ENCODE results near the gene DPP10.
"Not testable (repeated sequence)": the region's sequence is repeated elsewhere in the genome, so short reads cannot be mapped to it uniquely, and the experiment has no call there.

The DPP10 gene

GRCh38 chr2:115070002-115070401 is 627.6 kb downstream of the DPP10 start:
- Histone ChIP-seq H3K27me3 (ENCODE audit: insufficient read depth, low read length) (no peaks in the 10 kb centered on the region), H3K27ac (ENCODE audit: low read depth, low read length) (no peak overlapping the region), H2AFZ (ENCODE audit: low read length, unreplicated experiment) (no peak overlapping the region), H3K79me2 (ENCODE audit: control insufficient read depth, insufficient read depth, low read length, unreplicated experiment) (no peaks in the 10 kb centered on the region), H3K36me3 (ENCODE audit: insufficient read depth, low read length) (no peaks in the 10 kb centered on the region), H3K4me1 (ENCODE audit: control insufficient read depth, insufficient read depth, low read length, unreplicated experiment) (no peaks in the 10 kb centered on the region), H3K4me3 (ENCODE audit: low read depth, low read length) (no peak overlapping the region)

- Histone ChIP-seq H3K4me1 (ENCODE audit: control insufficient read depth, insufficient read depth, low read length, unreplicated experiment) (no peaks in the 10 kb centered on the region), H3K27ac (ENCODE audit: low read depth, low read length) (no peak overlapping the region), H3K36me3 (ENCODE audit: insufficient read depth, low read length) (no peaks in the 10 kb centered on the region), H2AFZ (ENCODE audit: low read length, unreplicated experiment) (no peak overlapping the region), H3K27me3 (ENCODE audit: insufficient read depth, low read length) (no peaks in the 10 kb centered on the region), H3K4me3 (ENCODE audit: low read depth, low read length) (no peak overlapping the region), H3K79me2 (ENCODE audit: control insufficient read depth, insufficient read depth, low read length, unreplicated experiment) (no peaks in the 10 kb centered on the region)
These were observed 629.1 kb downstream of the DPP10 start for GRCh38 chr2:115071534-115071933.

GRCh38 chr2:115075800-115076199 is 633.4 kb downstream of the DPP10 start:
- H3K4me1 ChIP-seq (ENCODE audit: control insufficient read depth, insufficient read depth, low read length, unreplicated experiment) = no peaks in the 10 kb centered on the region
- no peak overlapping the region for H2AFZ ChIP-seq (ENCODE audit: low read length, unreplicated experiment)
- H3K27me3 ChIP-seq (ENCODE audit: insufficient read depth, low read length) = no peaks in the 10 kb centered on the region
- H3K36me3 ChIP-seq (ENCODE audit: insufficient read depth, low read length) = no peaks in the 10 kb centered on the region
- no peaks in the 10 kb centered on the region for H3K79me2 ChIP-seq (ENCODE audit: control insufficient read depth, insufficient read depth, low read length, unreplicated experiment)
- H3K4me3 ChIP-seq (ENCODE audit: low read depth, low read length) = no peak overlapping the region
- no peak overlapping the region for H3K27ac ChIP-seq (ENCODE audit: low read depth, low read length)

- no peaks in the 10 kb centered on the region for H3K36me3 ChIP-seq (ENCODE audit: insufficient read depth, low read length)
- H3K27me3 ChIP-seq (ENCODE audit: insufficient read depth, low read length) = no peaks in the 10 kb centered on the region
- no peak overlapping the region for H2AFZ ChIP-seq (ENCODE audit: low read length, unreplicated experiment)
- H3K4me3 ChIP-seq (ENCODE audit: low read depth, low read length) = no peak overlapping the region
- no peaks in the 10 kb centered on the region for H3K79me2 ChIP-seq (ENCODE audit: control insufficient read depth, insufficient read depth, low read length, unreplicated experiment)
- H3K4me1 ChIP-seq (ENCODE audit: control insufficient read depth, insufficient read depth, low read length, unreplicated experiment) = no peaks in the 10 kb centered on the region
- H3K27ac ChIP-seq (ENCODE audit: low read depth, low read length) = no peak overlapping the region
These were observed 635.2 kb downstream of the DPP10 start for GRCh38 chr2:115077626-115078025.

GRCh38 chr2:115083225-115083624 is 640.8 kb downstream of the DPP10 start:
- no peaks in the 10 kb centered on the region for H3K27me3 ChIP-seq (ENCODE audit: insufficient read depth, low read length)
- H3K36me3 ChIP-seq (ENCODE audit: insufficient read depth, low read length) = no peaks in the 10 kb centered on the region
- H2AFZ ChIP-seq (ENCODE audit: low read length, unreplicated experiment) = no peak overlapping the region
- H3K4me1 ChIP-seq (ENCODE audit: control insufficient read depth, insufficient read depth, low read length, unreplicated experiment) = no peaks in the 10 kb centered on the region
- no peak overlapping the region for H3K27ac ChIP-seq (ENCODE audit: low read depth, low read length)
- no peak overlapping the region for H3K4me3 ChIP-seq (ENCODE audit: low read depth, low read length)
- no peaks in the 10 kb centered on the region for H3K79me2 ChIP-seq (ENCODE audit: control insufficient read depth, insufficient read depth, low read length, unreplicated experiment)

GRCh38 chr2:115083711-115084110 is 641.3 kb downstream of the DPP10 start:
- H3K27me3 ChIP-seq (ENCODE audit: insufficient read depth, low read length) = no peaks in the 10 kb centered on the region
- H3K79me2 ChIP-seq (ENCODE audit: control insufficient read depth, insufficient read depth, low read length, unreplicated experiment) = no peaks in the 10 kb centered on the region
- no peak overlapping the region for H2AFZ ChIP-seq (ENCODE audit: low read length, unreplicated experiment)
- no peak overlapping the region for H3K27ac ChIP-seq (ENCODE audit: low read depth, low read length)
- no peak overlapping the region for H3K4me3 ChIP-seq (ENCODE audit: low read depth, low read length)
- no peaks in the 10 kb centered on the region for H3K4me1 ChIP-seq (ENCODE audit: control insufficient read depth, insufficient read depth, low read length, unreplicated experiment)
- no peaks in the 10 kb centered on the region for H3K36me3 ChIP-seq (ENCODE audit: insufficient read depth, low read length)

GRCh38 chr2:115084446-115084845 is 642.0 kb downstream of the DPP10 start:
- H3K36me3 ChIP-seq (ENCODE audit: insufficient read depth, low read length) = no peaks in the 10 kb centered on the region
- no peak overlapping the region for H2AFZ ChIP-seq (ENCODE audit: low read length, unreplicated experiment)
- H3K27me3 ChIP-seq (ENCODE audit: insufficient read depth, low read length) = no peaks in the 10 kb centered on the region
- H3K4me3 ChIP-seq (ENCODE audit: low read depth, low read length) = no peak overlapping the region
- H3K27ac ChIP-seq (ENCODE audit: low read depth, low read length) = no peak overlapping the region
- H3K4me1 ChIP-seq (ENCODE audit: control insufficient read depth, insufficient read depth, low read length, unreplicated experiment) = no peaks in the 10 kb centered on the region
- no peaks in the 10 kb centered on the region for H3K79me2 ChIP-seq (ENCODE audit: control insufficient read depth, insufficient read depth, low read length, unreplicated experiment)

GRCh38 chr2:115086051-115086620 is 643.7 kb downstream of the DPP10 start:
- not testable (repeated sequence) for H3K27ac ChIP-seq (ENCODE audit: low read depth, low read length); H3K4me1 ChIP-seq (ENCODE audit: control insufficient read depth, insufficient read depth, low read length, unreplicated experiment); H3K27me3 ChIP-seq (ENCODE audit: insufficient read depth, low read length); H3K4me3 ChIP-seq (ENCODE audit: low read depth, low read length); H3K36me3 ChIP-seq (ENCODE audit: insufficient read depth, low read length); H2AFZ ChIP-seq (ENCODE audit: low read length, unreplicated experiment); H3K79me2 ChIP-seq (ENCODE audit: control insufficient read depth, insufficient read depth, low read length, unreplicated experiment)

GRCh38 chr2:115094441-115094840 is 652.0 kb downstream of the DPP10 start:
- H3K36me3 ChIP-seq (ENCODE audit: insufficient read depth, low read length) = no peaks in the 10 kb centered on the region
- H3K27me3 ChIP-seq (ENCODE audit: insufficient read depth, low read length) = no peaks in the 10 kb centered on the region

GRCh38 chr2:115105966-115106365 is 663.5 kb downstream of the DPP10 start:
- H3K79me2 ChIP-seq (ENCODE audit: control insufficient read depth, insufficient read depth, low read length, unreplicated experiment) = no peaks in the 10 kb centered on the region
- H3K4me1 ChIP-seq (ENCODE audit: control insufficient read depth, insufficient read depth, low read length, unreplicated experiment) = no peaks in the 10 kb centered on the region
- no peak overlapping the region for H3K27ac ChIP-seq (ENCODE audit: low read depth, low read length)
- H3K4me3 ChIP-seq (ENCODE audit: low read depth, low read length) = no peak overlapping the region
- no peak overlapping the region for H2AFZ ChIP-seq (ENCODE audit: low read length, unreplicated experiment)
- H3K27me3 ChIP-seq (ENCODE audit: insufficient read depth, low read length) = no peaks in the 10 kb centered on the region
- H3K36me3 ChIP-seq (ENCODE audit: insufficient read depth, low read length) = no peaks in the 10 kb centered on the region

More at GRCh38 chr2:115094441-115094840, 652.0 kb downstream of the DPP10 start:
- no peaks in the 10 kb centered on the region for H3K79me2 ChIP-seq (ENCODE audit: control insufficient read depth, insufficient read depth, low read length, unreplicated experiment)
- H3K27ac ChIP-seq (ENCODE audit: low read depth, low read length) = no peak overlapping the region
- H3K4me3 ChIP-seq (ENCODE audit: low read depth, low read length) = no peak overlapping the region
- H3K4me1 ChIP-seq (ENCODE audit: control insufficient read depth, insufficient read depth, low read length, unreplicated experiment) = no peaks in the 10 kb centered on the region
- H2AFZ ChIP-seq (ENCODE audit: low read length, unreplicated experiment) = no peak overlapping the region

- H3K27me3 ChIP-seq (ENCODE audit: insufficient read depth, low read length) = no peaks in the 10 kb centered on the region
- no peak overlapping the region for H3K4me3 ChIP-seq (ENCODE audit: low read depth, low read length)
- no peaks in the 10 kb centered on the region for H3K79me2 ChIP-seq (ENCODE audit: control insufficient read depth, insufficient read depth, low read length, unreplicated experiment)
- H2AFZ ChIP-seq (ENCODE audit: low read length, unreplicated experiment) = no peak overlapping the region
- no peaks in the 10 kb centered on the region for H3K4me1 ChIP-seq (ENCODE audit: control insufficient read depth, insufficient read depth, low read length, unreplicated experiment)
- no peaks in the 10 kb centered on the region for H3K36me3 ChIP-seq (ENCODE audit: insufficient read depth, low read length)
- H3K27ac ChIP-seq (ENCODE audit: low read depth, low read length) = no peak overlapping the region
These were observed 672.7 kb downstream of the DPP10 start for GRCh38 chr2:115115135-115115534.
